Measurements from ENCODE around the gene NPAS2.

NPAS2 gene

GRCh38 chr2:100819370-100820272 lies at the start of gene NPAS2:
TSS of gene NPAS2 (plus strand) at chr2:100820139. CDS start at chr2:100904755, 84,616 bp downstream.
- DNase-seq (ENCODE audit: low read depth in 2 of 3, low spot score in 1 of 3) = no peak

DNA sequence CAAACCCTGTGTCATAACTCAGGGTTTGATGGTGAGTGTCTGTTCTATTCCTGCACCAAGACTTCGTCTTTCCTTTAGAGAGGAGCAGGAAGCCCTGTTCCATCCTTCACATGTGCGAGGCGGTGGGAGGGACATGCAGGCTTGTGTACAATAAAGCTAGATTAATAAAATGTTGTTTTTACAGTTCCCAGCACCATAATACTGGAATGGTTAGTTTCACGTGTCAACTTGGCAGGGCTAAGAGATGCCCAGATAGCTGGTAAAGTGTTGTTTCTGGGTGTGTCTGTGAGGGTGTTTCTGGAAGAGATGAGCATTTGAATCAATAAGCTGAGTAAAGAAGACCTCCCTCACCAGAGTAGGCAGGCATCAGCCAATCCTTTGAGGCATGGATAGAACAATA lies 48.8 kb upstream of the NPAS2 start:
- no peak for DNase-seq (ENCODE audit: low read depth in 2 of 3, low spot score in 1 of 3)

- DNase-seq (ENCODE audit: low read depth in 2 of 3, low spot score in 1 of 3) = no peak
Measured at GRCh38 chr2:100773538-100773937, 46.4 kb upstream of the NPAS2 start.

DNA sequence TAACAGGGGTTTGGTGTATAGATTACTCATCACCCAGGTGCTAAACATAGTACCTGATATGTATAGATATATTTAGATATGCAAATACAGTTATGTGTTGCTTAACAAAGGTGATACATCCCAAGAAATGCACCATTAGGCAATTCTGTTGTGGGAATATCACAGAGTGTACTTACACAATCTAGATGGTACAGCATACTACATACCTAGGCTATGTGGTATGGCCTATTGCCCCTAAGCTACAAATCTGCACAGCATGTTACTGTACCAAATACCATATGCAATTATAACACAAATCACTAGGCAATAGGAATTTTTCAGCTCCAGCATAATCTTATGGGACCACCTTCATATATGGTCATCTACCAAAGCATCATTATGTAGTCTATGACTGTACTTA lies 43.5 kb upstream of the NPAS2 start:
- DNase-seq (ENCODE audit: low read depth in 2 of 3, low spot score in 1 of 3) = no peak

- no peak for DNase-seq (ENCODE audit: low read depth in 2 of 3, low spot score in 1 of 3)
Measured at GRCh38 chr2:100778637-100779450, 41.1 kb upstream of the NPAS2 start.

DNA sequence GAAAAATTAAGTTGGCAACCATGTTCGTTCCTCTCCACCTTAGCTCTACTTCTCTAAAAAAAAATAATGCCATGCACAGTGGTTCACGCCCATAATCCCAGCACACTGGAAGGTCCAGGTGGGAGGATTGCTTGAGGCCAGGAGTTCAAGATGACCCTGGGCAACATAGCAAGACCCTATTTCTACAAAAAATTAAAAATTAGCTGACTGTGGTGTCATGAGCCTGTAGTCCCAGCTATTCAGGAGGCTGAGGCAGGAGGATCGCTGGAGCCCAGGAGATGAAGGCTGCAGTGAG lies 40.1 kb upstream of the NPAS2 start:
- no peak for DNase-seq (ENCODE audit: low read depth in 2 of 3, low spot score in 1 of 3)

DNA sequence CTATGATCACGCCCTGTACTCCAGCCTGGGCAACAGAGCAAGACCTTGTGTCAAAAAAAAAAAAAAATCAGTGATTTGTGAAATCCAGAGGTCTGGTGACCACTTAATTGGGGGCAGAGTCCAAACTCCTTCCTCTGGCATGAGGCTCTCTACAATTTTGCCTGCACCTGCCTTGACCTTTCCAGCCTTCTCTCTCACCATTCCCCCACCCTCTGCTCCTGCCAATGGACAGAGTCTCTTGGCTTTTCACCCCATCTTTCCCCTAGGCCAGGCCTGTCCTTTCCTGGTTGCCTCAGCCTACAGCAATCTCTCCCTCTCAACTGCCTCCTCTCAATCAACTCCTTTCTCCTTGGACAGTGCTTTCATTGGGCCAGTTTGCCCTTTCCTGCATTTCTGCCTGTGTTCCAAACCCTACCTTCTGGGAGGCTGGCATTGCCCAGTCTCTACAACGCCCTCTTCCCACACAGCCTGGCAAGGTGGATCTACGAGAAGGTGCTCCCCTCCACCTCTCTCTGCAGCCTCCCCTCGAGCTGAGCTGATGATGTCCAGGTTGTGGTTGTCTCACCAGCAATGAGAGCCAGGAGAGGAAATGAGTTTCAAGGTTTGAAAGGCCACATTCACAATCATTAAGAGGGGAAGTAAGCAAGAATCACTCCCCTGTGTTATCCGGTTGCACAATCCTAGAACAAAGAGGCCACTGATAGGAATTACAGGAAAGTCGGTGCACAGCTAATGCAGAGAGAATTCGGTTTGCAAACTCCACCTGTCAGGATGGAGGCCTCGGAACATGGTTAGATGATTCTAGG lies 39.5 kb upstream of the NPAS2 start:
- no peak for DNase-seq (ENCODE audit: low read depth in 2 of 3, low spot score in 1 of 3)

- no peak for DNase-seq (ENCODE audit: low read depth in 2 of 3, low spot score in 1 of 3)
Measured at GRCh38 chr2:100781009-100781325, 39.0 kb upstream of the NPAS2 start.

GRCh38 chr2:100781523-100782379 lies 38.2 kb upstream of the NPAS2 start:
- DNase-seq (ENCODE audit: low read depth in 2 of 3, low spot score in 1 of 3) = no peak

DNA sequence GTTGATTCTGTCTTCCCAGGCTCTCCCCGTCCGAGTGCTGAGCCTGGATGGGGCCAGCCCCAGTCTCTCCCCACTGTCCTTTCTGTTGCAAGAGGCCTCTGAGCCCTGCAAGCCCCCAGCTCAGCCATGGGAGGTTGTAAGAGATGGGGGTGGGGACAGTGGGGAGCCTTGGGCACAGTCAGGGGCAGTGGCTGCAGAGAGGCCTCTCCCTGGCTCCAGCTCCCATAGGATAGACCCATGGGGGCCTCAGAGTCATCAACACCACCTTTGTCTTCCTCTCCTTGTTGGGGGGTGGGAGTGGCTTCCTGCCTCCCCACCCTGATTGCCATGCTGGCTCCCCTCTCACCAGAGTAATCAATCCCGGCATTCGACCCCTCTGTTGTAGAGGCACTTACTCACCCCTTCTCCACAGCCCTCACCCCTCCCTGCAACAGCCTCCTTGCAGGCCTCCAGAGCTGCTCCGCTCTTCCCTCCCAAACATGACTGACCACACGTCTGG lies 37.5 kb upstream of the NPAS2 start:
- no peak for DNase-seq (ENCODE audit: low read depth in 2 of 3, low spot score in 1 of 3)

GRCh38 chr2:100783987-100784386 lies 36.0 kb upstream of the NPAS2 start:
- DNase-seq (ENCODE audit: low read depth in 2 of 3, low spot score in 1 of 3) = no peak

DNA sequence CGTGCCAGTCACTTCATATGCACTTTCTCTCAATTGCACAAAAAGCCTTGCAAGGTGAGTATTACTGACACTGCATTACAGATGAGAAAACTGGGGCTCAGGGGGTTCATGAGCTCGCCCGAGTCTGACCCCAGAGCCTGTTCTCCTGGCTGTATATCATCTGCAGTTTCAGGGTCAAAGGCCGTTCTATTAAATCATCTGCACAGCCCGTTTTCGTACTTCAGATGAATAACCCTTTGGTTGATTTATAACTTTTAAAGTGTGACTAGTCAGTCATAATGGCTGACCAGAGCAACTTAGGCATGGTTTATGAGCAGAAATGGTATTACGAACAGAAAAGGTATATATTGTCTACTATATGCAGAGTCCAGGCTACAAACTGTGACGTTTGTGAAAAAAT lies 35.3 kb upstream of the NPAS2 start:
- DNase-seq (ENCODE audit: low read depth in 2 of 3, low spot score in 1 of 3) = no peak

GRCh38 chr2:100785626-100786296 lies 34.2 kb upstream of the NPAS2 start:
- DNase-seq (ENCODE audit: low read depth in 2 of 3, low spot score in 1 of 3) = no peak

DNA sequence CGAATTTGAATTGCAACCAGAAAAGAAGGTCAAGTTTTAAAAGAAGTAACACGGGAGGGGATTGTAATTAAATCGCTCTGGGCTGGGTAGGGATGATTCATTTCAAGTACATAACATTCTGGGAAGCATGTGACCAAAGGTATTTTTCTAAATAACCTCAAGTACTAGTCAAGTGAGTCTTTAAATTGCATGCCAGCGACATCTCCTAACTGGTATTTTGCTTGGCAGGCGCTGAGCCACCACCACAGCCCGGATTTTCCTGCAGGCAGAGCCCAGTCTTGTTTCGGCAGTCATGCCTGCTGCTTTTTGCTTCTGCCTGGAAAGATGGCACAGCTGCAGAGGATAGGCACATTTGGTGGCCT lies 33.7 kb upstream of the NPAS2 start:
- DNase-seq (ENCODE audit: low read depth in 2 of 3, low spot score in 1 of 3) = no peak

DNA sequence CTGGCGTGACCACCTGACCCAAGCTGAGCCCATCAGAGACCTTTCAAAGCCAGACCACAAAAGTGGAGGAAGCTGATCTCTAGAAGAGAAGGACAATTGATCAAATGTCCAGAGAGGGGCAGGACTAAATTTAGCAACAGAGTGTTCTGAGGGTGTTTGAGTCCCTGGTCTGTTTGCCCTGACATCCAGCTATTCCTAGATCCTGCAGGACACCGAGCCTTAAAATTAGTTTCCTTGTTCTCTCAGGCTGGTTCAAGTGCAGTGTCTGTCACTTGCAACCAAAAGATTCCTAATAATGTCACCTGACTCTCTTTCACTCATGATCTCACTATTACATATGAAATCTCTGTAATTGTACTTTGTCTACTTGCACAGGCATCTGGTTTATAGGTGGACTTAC lies 33.0 kb upstream of the NPAS2 start:
- DNase-seq (ENCODE audit: low read depth in 2 of 3, low spot score in 1 of 3) = no peak

GRCh38 chr2:100789361-100789760 lies 30.6 kb upstream of the NPAS2 start:
- no peak for DNase-seq (ENCODE audit: low read depth in 2 of 3, low spot score in 1 of 3)

DNA sequence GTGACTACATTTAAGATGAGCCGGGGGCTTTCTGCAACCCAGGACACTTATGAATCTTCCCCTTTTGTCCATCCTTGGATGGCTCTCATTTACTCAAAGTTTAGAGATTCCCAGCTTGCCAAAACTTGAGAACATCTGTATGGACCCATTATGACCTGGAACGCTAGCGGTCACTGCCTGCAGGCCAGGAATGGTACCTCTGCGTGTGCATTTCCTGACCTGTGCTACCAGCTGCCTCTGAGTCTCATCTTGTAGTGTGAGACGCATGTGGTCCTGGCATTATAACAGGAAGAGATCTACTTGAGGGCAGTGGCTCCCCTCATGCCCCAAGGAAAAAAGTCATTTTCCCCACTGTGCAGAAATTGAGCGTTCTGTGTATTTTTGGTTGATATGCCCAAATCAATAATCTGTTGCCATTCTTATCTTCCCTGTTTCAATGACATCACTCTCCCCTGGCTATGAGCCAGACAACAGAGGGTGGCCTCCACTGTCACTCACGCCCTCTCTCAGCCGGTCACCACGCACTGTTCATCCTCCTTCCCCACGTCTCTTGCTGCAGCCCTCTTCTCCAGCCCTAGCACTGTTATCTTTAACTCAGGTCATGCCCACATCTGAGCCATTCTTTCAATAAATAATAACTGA lies 28.5 kb upstream of the NPAS2 start:
- DNase-seq (ENCODE audit: low read depth in 2 of 3, low spot score in 1 of 3) = no peak

- no peak for DNase-seq (ENCODE audit: low read depth in 2 of 3, low spot score in 1 of 3)
Measured at GRCh38 chr2:100791936-100792308, 28.0 kb upstream of the NPAS2 start.

- DNase-seq (ENCODE audit: low read depth in 2 of 3, low spot score in 1 of 3) = no peak
Measured at GRCh38 chr2:100793220-100793619, 26.7 kb upstream of the NPAS2 start.

- DNase-seq (ENCODE audit: low read depth in 2 of 3, low spot score in 1 of 3) = no peak
Measured at GRCh38 chr2:100793982-100794381, 26.0 kb upstream of the NPAS2 start.
